ENCODE data around the gene SLC25A3. TPM values are rescaled to one million over a fixed set of nuclear protein-coding genes. Genes with fewer than 3 reads are reported as not detected.

The SLC25A3 gene
- total and polyA plus RNA-seq, 2 donors (not counting 1 experiment from before 2014, with no cell fraction given), result 276 to 304 TPM

DNA sequence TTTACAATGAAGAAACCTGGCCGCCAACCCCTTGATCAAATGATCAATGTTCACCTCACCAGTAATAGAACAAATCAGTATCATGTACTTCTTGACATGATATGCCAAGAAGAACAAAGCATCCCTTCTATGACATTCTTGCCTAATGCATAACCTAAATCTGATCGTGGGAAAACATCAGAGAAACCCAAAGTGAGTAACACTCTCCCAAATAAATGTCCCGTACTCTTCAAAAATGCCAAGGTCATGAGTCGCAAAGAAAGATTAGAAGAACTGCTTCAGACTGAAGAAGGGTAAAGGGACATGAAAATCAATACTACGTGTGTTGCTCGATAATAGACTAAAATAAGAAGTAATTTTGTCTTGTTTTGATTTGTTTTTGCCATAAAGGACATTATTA, 11.4 kb upstream of the SLC25A3 start:
- TF ChIP-seq EZH2 (IDR thresholded peaks at IDR 0.05; ENCODE audit: borderline replicate concordance, insufficient read depth, low read depth, low read length, poor library complexity, severe bottlenecking), result no peak
- TF ChIP-seq, protein P1, sequence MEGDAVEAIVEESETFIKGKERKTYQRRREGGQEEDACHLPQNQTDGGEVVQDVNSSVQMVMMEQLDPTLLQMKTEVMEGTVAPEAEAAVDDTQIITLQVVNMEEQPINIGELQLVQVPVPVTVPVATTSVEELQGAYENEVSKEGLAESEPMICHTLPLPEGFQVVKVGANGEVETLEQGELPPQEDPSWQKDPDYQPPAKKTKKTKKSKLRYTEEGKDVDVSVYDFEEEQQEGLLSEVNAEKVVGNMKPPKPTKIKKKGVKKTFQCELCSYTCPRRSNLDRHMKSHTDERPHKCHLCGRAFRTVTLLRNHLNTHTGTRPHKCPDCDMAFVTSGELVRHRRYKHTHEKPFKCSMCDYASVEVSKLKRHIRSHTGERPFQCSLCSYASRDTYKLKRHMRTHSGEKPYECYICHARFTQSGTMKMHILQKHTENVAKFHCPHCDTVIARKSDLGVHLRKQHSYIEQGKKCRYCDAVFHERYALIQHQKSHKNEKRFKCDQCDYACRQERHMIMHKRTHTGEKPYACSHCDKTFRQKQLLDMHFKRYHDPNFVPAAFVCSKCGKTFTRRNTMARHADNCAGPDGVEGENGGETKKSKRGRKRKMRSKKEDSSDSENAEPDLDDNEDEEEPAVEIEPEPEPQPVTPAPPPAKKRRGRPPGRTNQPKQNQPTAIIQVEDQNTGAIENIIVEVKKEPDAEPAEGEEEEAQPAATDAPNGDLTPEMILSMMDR (IDR thresholded peaks at IDR 0.05), result no peak

GRCh38 chr12:98587084-98587483, 6.4 kb upstream of the SLC25A3 start:
- Histone ChIP-seq H3K9ac (ENCODE audit: low read length) (no peak overlapping the region), H3K9me3 (ENCODE audit: control extremely low read depth in 1 of 3, control insufficient read depth in 2 of 3, insufficient read depth in 1 of 3, low read length in 2 of 3) (no peaks in the 10 kb centered on the region), H2AFZ (ENCODE audit: insufficient read depth, low read depth, low read length, poor library complexity, severe bottlenecking) (no peak overlapping the region), H3K27me3 (replicated peaks in 1 of 4; ENCODE audit: control extremely low read depth in 1 of 4, control insufficient read depth in 3 of 4, insufficient read depth in 4 of 4, low read length in 3 of 4) (no peaks in the 10 kb centered on the region), H3K4me2 (replicated peaks; ENCODE audit: low read depth, low read length, poor library complexity, severe bottlenecking) (no peak overlapping the region), H3K4me3 (ENCODE audit: control extremely low read depth in 1 of 5, extremely low read depth in 1 of 5, insufficient read depth in 1 of 5, low read depth in 2 of 5, low read length in 4 of 5) (no peak overlapping the region), H3K79me2 (ENCODE audit: control insufficient read depth, insufficient read depth, low read length) (no peaks in the 10 kb centered on the region), H3K4me1 (ENCODE audit: control insufficient read depth in 2 of 2, insufficient read depth in 2 of 2, low read length in 2 of 2) (no peaks in the 10 kb centered on the region), H4K20me1 (ENCODE audit: control insufficient read depth, insufficient read depth, low read length, poor library complexity, severe bottlenecking) (no peaks in the 10 kb centered on the region), H3K27ac (ENCODE audit: low read length in 2 of 2) (no peak overlapping the region), H3K36me3 (replicated peaks in 1 of 2; ENCODE audit: control extremely low read depth in 1 of 2, control insufficient read depth in 1 of 2, extremely low read depth in 1 of 2, insufficient read depth in 2 of 2, low read length in 1 of 2) (no peaks in the 10 kb centered on the region)
- TF ChIP-seq EZH2 (IDR thresholded peaks at IDR 0.05; ENCODE audit: borderline replicate concordance, insufficient read depth, low read depth, low read length, poor library complexity, severe bottlenecking), result no peak
- TF ChIP-seq, protein P1 (IDR thresholded peaks at IDR 0.05), result no peak
- no peaks in the 10 kb centered on the region for H3K9me3 Mint-ChIP-seq (ENCODE audit: insufficient read depth)
- no peaks in the 10 kb centered on the region for H3K27me3 Mint-ChIP-seq
- CTCF ChIA-PET, result interaction anchor here (0.7 to 1.2 kb wide), 3 partner anchors 65 to 218 kb away, joined by 3 to 4 read pairs (median 3); no protein-coding TSS in a partner anchor
- no peak overlapping the region for H3K27ac Mint-ChIP-seq
- WGBS (ENCODE audit: insufficient coverage), result 74% methylated on average over 4 of the region's 5 CpGs
- ATAC-seq (ENCODE audit: low read depth), result no peak
- intact Hi-C loops (cut with micrococcal nuclease), result no loop called here
- DNase-seq, result no peak
- no peak overlapping the region for H3K4me3 Mint-ChIP-seq
- no peaks in the 10 kb centered on the region for H3K4me1 Mint-ChIP-seq
- POLR2A ChIA-PET, result no interaction called here

More for the DNA sequence above, 11.4 kb upstream of the SLC25A3 start:
- no peak overlapping the region for H3K4me3 ChIP-seq (ENCODE audit: control extremely low read depth in 1 of 5, extremely low read depth in 1 of 5, insufficient read depth in 1 of 5, low read depth in 2 of 5, low read length in 4 of 5)
- H4K20me1 ChIP-seq (ENCODE audit: control insufficient read depth, insufficient read depth, low read length, poor library complexity, severe bottlenecking), result no peaks in the 10 kb centered on the region
- no peak overlapping the region for H3K4me2 ChIP-seq (replicated peaks; ENCODE audit: low read depth, low read length, poor library complexity, severe bottlenecking)
- intact Hi-C loops (cut with micrococcal nuclease), result no loop called here
- no peak overlapping the region for H3K27ac ChIP-seq (ENCODE audit: low read length in 2 of 2)
- H2AFZ ChIP-seq (ENCODE audit: insufficient read depth, low read depth, low read length, poor library complexity, severe bottlenecking), result no peak overlapping the region
- WGBS (ENCODE audit: insufficient coverage), result 92% methylated on average over 5 of the region's 6 CpGs
- ChIA-PET POLR2A (no interaction called here), CTCF (interaction anchor here (2.5 kb wide), 1 partner anchor 16 kb away, joined by 13 read pairs; no protein-coding TSS in a partner anchor)
- H3K79me2 ChIP-seq (ENCODE audit: control insufficient read depth, insufficient read depth, low read length), result no peaks in the 10 kb centered on the region
- H3K9ac ChIP-seq (ENCODE audit: low read length), result no peak overlapping the region
- H3K27me3 Mint-ChIP-seq, result no peaks in the 10 kb centered on the region
- H3K27ac Mint-ChIP-seq, result no peak overlapping the region
- no peaks in the 10 kb centered on the region for H3K27me3 ChIP-seq (replicated peaks in 1 of 4; ENCODE audit: control extremely low read depth in 1 of 4, control insufficient read depth in 3 of 4, insufficient read depth in 4 of 4, low read length in 3 of 4)
- no peak for DNase-seq
- no peak overlapping the region for H3K4me3 Mint-ChIP-seq
- H3K9me3 Mint-ChIP-seq (ENCODE audit: insufficient read depth), result no peaks in the 10 kb centered on the region
- no peaks in the 10 kb centered on the region for H3K36me3 ChIP-seq (replicated peaks in 1 of 2; ENCODE audit: control extremely low read depth in 1 of 2, control insufficient read depth in 1 of 2, extremely low read depth in 1 of 2, insufficient read depth in 2 of 2, low read length in 1 of 2)
- H3K9me3 ChIP-seq (ENCODE audit: control extremely low read depth in 1 of 3, control insufficient read depth in 2 of 3, insufficient read depth in 1 of 3, low read length in 2 of 3), result no peaks in the 10 kb centered on the region
- H3K4me1 Mint-ChIP-seq, result no peaks in the 10 kb centered on the region
- no peak for ATAC-seq (ENCODE audit: low read depth)
- no peaks in the 10 kb centered on the region for H3K4me1 ChIP-seq (ENCODE audit: control insufficient read depth in 2 of 2, insufficient read depth in 2 of 2, low read length in 2 of 2)
